Choroid plexus epithelial cell (primary cell): ENCODE results near the gene CORIN.

Source experiments
- DNase-seq: peaks from one replicate; pipeline ENCODE4 v3.0.0-alpha.2; 2010; ENCODE audit warnings: low read depth
- H3K4me3 ChIP-seq: 2 replicates; pipeline ENCODE4 v1.5.1; 2011; ENCODE audit warnings: low read depth, mild to moderate bottlenecking, control low read depth, low read length, moderate library complexity
- TF ChIP-seq, protein P1 (sequence below): conservative IDR thresholded peaks from 2 replicates; pipeline ENCODE4 v1.5.1; 2011; ENCODE audit warnings: low read depth, mild to moderate bottlenecking, control low read depth, inconsistent platforms, low read length, moderate library complexity

Gene CORIN

DNA sequence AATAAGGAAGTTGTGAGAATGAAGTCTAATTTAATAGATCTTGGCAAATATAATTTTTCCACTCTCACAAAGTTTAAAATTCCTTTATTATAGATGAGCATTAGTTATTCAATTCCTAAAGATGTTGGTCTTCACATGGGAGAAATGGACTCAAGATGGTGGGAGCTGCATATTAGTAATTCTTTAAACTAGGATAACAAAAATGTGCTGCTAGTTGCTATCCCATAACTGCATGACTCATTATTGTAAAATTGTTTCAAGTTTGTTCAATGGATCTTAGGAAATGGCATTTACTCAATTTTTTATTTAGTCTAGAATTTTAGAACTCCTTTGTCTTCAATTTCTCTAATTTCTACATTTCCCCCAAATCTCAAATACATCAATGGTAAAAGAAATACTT, 197.0 kb downstream of the CORIN start:
- TF ChIP-seq, protein P1, sequence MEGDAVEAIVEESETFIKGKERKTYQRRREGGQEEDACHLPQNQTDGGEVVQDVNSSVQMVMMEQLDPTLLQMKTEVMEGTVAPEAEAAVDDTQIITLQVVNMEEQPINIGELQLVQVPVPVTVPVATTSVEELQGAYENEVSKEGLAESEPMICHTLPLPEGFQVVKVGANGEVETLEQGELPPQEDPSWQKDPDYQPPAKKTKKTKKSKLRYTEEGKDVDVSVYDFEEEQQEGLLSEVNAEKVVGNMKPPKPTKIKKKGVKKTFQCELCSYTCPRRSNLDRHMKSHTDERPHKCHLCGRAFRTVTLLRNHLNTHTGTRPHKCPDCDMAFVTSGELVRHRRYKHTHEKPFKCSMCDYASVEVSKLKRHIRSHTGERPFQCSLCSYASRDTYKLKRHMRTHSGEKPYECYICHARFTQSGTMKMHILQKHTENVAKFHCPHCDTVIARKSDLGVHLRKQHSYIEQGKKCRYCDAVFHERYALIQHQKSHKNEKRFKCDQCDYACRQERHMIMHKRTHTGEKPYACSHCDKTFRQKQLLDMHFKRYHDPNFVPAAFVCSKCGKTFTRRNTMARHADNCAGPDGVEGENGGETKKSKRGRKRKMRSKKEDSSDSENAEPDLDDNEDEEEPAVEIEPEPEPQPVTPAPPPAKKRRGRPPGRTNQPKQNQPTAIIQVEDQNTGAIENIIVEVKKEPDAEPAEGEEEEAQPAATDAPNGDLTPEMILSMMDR, result no peak
- H3K4me3 ChIP-seq, result no peak overlapping the region
- peak; percentile 57 for DNase-seq

DNA sequence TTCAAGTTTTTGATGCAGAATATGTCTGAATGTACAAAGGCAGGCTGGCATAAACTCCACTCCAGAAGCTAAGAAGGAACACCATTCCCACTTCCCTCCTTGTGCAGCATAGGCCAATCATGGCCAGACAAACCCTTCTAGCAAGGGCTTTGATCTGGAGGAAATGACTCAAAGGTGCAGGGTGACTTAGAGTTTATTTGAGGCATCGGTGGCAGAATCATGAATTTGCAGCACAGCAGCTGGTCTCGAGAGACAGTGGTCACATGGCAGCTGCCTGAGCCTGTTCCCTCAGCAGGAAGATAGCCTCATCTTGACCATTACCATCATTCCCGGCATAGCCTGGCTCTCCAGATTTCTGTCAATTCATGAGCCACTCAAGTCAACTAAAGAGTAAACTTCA, 198.3 kb downstream of the CORIN start:
- TF ChIP-seq, protein P1, result no peak
- peak; percentile 53 for DNase-seq
- H3K4me3 ChIP-seq, result no peak overlapping the region

DNA sequence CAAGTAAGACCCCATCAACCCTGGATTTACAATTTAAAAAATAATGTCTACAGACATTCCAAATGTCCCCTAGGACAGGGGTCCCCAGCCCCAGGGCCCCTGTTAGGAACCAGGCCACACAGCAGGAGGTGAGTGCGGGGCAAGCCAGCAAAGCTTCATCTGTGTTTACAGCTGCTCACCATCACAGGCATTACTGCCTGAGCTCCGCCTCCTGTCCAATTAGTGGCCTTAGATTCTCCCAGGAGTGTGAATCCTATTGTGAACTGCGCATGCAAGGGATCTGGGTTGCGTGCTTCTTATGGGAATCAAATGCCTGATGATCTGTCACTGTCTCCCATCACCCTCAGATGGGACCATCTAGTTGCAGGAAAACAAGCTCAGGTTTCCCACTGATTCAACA, 206.7 kb downstream of the CORIN start:
- DNase-seq, result no peak
- TF ChIP-seq, protein P1, result no peak
- no peak overlapping the region for H3K4me3 ChIP-seq

DNA sequence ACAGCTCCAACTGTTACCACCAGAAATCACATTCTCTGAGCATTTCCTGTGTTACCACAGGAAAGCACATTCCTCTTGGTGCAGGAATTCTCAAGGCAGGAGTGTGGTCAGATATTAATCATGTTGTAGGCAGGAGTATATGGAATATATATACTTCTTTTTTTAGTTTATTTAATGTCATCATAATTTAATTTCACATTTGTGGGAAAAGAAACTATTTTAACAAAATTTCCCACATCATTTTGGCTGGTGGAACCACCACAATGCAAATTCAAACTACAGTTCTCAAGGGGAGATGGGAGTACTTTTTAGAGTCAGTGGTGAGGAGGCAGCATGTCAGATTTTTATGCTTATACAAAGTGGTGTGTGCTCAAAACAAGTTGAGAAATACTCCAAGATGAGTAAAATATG, 213.8 kb downstream of the CORIN start:
- H3K4me3 ChIP-seq, result no peak overlapping the region
- DNase-seq, result peak; percentile 95
- TF ChIP-seq, protein P1, result no peak

DNA sequence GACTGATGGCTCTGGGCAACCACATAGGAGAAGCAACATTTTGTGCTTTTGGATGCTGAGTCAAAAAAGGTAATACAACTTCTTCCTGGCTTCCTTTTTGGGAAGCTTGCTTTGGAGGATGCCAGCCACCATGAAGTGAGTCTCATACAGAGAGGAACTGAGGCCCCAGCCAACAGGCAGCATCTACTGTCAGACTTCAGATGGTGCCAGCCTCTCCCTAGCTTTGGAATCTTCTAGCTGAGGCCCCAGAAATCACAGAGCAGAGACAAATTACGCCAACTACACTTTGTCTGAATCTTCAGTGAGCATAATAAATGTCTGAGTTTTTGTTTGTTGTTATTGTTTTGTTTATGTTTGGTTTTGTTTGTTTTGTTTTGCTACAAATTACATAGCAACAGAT, 216.7 kb downstream of the CORIN start:
- TF ChIP-seq, protein P1, result no peak
- H3K4me3 ChIP-seq, result no peak overlapping the region
- no peak for DNase-seq

DNA sequence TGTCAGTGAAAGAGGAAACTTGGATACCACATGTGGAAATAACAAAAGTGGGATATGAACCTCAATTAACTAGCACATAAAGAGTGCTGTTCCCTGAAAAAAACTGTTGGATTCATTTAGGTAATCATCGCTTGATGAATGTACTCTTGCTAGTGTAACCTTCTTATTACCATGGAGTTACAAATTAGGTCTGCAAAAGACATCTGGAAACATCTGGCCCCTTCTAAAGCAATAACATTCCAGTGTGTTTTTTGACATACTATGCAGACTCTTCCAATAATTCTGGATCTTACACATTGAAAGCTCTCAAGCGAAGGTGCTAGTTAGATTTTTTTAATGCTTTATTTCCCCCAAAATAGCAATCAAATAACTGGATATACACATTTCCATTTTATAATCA, 218.2 kb downstream of the CORIN start:
- no peak for DNase-seq
- TF ChIP-seq, protein P1, result no peak
- no peak overlapping the region for H3K4me3 ChIP-seq

DNA sequence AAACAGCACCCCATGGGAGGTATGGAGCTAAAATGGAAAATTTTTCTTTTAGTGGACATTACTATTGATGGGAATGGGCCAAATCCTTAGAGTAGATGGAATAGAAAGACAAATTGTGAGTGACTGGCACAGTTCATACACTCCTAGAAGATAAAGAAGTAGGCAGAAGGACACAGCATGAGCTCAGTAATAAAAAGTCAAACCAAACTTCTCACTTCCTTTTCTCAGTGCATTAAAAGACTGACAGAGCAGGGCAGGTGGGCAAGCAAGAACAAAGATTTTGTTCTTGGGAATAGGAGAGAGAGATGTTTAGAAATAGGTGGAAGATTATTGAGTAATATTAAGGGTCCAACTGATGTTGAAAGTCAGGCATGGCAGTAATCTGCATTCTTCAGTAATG, 220.3 kb downstream of the CORIN start:
- TF ChIP-seq, protein P1, result no peak
- DNase-seq, result no peak

More for the DNA sequence above, 220.3 kb downstream of the CORIN start:
- no peak overlapping the region for H3K4me3 ChIP-seq
